NT2/D1 (cell line): ENCODE measurements around the gene NRXN2.

Experiments used
- DNase-seq: peaks from one replicate; pipeline ENCODE4 v3.0.0-alpha.2; 2011; ENCODE audit warnings: low read depth, low spot score
- H3K27me3 ChIP-seq: 2 replicates; pipeline ENCODE4 v1.6.0; 2011; ENCODE audit warnings: mild to moderate bottlenecking; ENCODE audit not compliant: insufficient read length, insufficient read depth
- H3K36me3 ChIP-seq: 2 replicates; pipeline ENCODE4 v1.6.1; 2011; ENCODE audit warnings: mild to moderate bottlenecking, low read length, mixed read lengths; ENCODE audit not compliant: insufficient read depth, insufficient read length
- H3K4me1 ChIP-seq: 2 replicates; pipeline ENCODE4 v1.5.1; 2011; ENCODE audit not compliant: insufficient read depth, insufficient read length
- H3K4me3 ChIP-seq: 2 replicates; pipeline ENCODE4 v1.5.1; 2011; ENCODE audit warnings: low read depth; ENCODE audit not compliant: insufficient read length
- H3K9ac ChIP-seq: 2 replicates; pipeline ENCODE4 v1.6.0; 2011; ENCODE audit warnings: low read depth; ENCODE audit not compliant: insufficient read length
- H3K9me3 ChIP-seq: 2 replicates; pipeline ENCODE4 v1.5.1; 2011; ENCODE audit warnings: mild to moderate bottlenecking, low read length; ENCODE audit not compliant: insufficient read depth
- SUZ12 ChIP-seq: IDR thresholded peaks from 2 replicates; pipeline ENCODE4 v1.6.1; 2011; ENCODE audit not compliant: insufficient read length, insufficient read depth; ENCODE audit errors: extremely low read depth
- YY1 ChIP-seq: IDR thresholded peaks from 2 replicates; pipeline ENCODE4 v1.6.1; 2011; ENCODE audit not compliant: insufficient read length, insufficient read depth
- ZNF274 ChIP-seq: IDR thresholded peaks from 2 replicates; pipeline ENCODE4 v1.6.1; 2011; ENCODE audit warnings: mild to moderate bottlenecking, low read depth, low read length

NRXN2 gene

DNA sequence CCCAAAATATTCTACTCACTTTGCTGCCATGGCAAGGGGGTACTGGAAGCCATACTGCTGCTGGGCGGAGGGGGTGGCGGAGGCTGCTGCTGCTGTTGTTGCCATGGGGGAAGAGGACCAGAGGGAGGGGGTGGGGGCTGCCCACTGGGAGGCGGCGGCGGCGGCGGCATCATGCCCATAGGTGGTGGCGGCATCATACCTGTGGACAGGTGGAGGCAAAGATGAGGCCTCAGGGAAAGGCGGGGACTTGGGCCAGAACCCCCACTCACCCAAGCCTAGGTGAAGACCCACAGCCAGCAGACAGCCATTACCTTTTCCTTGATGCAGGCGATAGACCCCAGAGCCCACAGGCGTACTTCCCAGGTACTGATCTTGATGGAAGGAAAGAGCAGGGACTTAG, 43.9 kb upstream of the NRXN2 start:
- Histone ChIP-seq H3K36me3 (peaks cover 94% of the 10 kb centered on the region), H3K4me3 (no peak overlapping the region), H3K9me3 (no peaks in the 10 kb centered on the region), H3K27me3 (no peaks in the 10 kb centered on the region), H3K9ac (no peak overlapping the region), H3K4me1 (peaks cover 36% of the 10 kb centered on the region)
- DNase-seq, result no peak
- no peak for TF ChIP-seq ZNF274
- TF ChIP-seq SUZ12, result no peak
- TF ChIP-seq YY1, result no peak

DNA sequence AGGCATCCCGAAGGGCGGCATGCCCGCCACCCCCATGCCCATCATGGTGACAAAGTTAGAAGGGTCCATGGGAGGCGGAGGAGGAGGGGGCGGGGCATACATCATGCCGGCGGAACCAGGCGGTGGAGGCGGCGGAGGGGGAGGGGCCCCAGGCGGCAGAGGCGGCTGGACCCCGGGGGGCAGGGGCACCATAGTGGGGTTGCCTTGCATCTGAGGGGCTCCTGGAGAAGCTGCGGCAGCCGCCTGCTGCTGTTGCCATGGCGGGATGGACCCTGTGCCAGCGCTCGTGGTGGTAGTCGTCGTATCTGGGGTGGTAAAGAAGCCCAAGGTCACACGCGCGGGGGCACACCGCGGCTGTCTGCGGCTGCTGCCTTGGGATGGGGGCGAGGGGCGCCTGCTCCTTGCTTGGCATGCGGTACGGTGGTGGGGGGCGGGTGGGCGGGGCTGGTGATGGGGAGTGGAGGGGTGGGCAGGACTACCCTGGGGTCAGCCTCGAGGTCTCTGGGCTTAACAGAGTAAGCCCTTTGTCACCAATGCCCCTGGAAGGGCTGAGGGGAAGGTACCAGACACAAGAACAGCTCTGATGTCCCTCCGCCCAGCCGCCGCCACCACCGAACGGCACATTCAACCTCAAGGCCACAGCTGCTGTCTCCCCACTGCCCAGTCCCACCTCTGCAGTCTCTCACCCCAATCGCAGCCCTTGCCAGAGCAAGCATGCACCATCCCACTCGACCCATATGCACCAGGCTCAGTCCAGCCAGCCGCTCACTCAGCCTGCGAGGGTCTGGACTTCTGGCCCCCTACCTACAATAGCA, 43.1 kb upstream of the NRXN2 start:
- H3K36me3 ChIP-seq, result peaks cover 86% of the 10 kb centered on the region
- no peak for TF ChIP-seq ZNF274
- no peak for TF ChIP-seq YY1
- no peak for TF ChIP-seq SUZ12

DNA sequence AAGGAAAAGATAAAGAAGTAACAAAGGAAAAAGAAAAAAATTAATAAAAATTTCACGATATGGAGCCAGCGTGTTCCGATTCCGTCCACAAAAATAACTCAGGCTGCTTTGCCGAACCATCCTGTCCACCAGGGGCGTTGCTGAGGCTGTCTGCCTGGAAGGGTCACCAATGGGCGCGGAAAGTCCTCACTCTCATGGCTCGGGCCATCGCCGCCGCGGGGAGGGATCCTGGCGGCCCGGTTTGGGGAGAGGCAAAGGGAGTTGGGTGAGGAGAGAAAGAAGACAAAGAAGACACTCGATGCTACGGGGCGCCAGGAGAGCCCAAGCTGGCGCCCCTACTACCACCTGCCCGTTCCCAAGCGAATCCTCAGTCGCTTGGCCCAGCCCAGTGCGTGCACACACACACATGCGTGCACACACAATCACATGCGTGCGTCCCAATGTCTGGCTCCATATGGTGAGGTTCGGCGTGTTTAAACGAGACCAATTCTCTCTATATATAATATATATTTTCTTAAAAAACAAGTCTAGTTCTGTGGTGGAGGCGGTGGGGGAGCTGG, 42.4 kb upstream of the NRXN2 start:
- H3K36me3 ChIP-seq, result peaks cover 79% of the 10 kb centered on the region
- no peak for DNase-seq

More for the DNA sequence above, 43.1 kb upstream of the NRXN2 start:
- Histone ChIP-seq H3K9me3 (no peaks in the 10 kb centered on the region), H3K9ac (no peak overlapping the region), H3K27me3 (no peaks in the 10 kb centered on the region), H3K4me3 (no peak overlapping the region), H3K4me1 (peaks cover 40% of the 10 kb centered on the region)
- no peak for DNase-seq

DNA sequence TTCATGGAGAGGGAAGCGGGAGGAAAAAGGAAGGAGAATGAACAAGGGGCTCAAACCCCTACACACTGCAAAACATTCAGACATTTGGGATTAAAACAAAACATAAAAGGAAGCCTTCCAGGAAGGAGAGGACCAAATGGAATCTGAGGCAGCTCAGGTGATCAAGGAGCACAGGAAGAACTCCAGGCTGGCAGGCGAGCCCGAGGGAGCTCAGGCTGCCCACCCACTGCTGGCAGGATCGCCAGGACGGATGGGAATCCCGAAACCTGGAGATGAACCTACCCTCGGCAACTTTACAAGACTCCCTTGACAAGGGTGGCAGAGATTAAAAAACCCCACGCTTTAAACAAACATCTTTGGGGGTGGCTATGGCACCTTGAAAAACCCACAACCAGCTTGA, 41.8 kb upstream of the NRXN2 start:
- H3K36me3 ChIP-seq, result peaks cover 73% of the 10 kb centered on the region
- TF ChIP-seq ZNF274 (no peak), YY1 (no peak), SUZ12 (no peak)
- DNase-seq, result no peak
- no peak overlapping the region for H3K9ac ChIP-seq
- peaks cover 52% of the 10 kb centered on the region for H3K4me1 ChIP-seq
- no peaks in the 10 kb centered on the region for H3K9me3 ChIP-seq
- no peaks in the 10 kb centered on the region for H3K27me3 ChIP-seq
- H3K4me3 ChIP-seq, result no peak overlapping the region

More for the DNA sequence above, 42.4 kb upstream of the NRXN2 start:
- Histone ChIP-seq H3K9ac (no peak overlapping the region), H3K9me3 (no peaks in the 10 kb centered on the region), H3K4me3 (no peak overlapping the region), H3K4me1 (peaks cover 46% of the 10 kb centered on the region), H3K27me3 (no peaks in the 10 kb centered on the region)
- TF ChIP-seq ZNF274 (no peak), YY1 (no peak), SUZ12 (no peak)

- Histone ChIP-seq H3K4me1 (peaks cover 58% of the 10 kb centered on the region), H3K9ac (peak overlapping the region; percentile 65), H3K36me3 (peaks cover 67% of the 10 kb centered on the region), H3K4me3 (no peak overlapping the region), H3K27me3 (no peaks in the 10 kb centered on the region), H3K9me3 (no peaks in the 10 kb centered on the region)
- no peak for DNase-seq
- no peak for TF ChIP-seq ZNF274
- no peak for TF ChIP-seq SUZ12
- TF ChIP-seq YY1, result no peak
These were observed 41.1 kb upstream of the NRXN2 start for GRCh38 chr11:64764040-64764611.

DNA sequence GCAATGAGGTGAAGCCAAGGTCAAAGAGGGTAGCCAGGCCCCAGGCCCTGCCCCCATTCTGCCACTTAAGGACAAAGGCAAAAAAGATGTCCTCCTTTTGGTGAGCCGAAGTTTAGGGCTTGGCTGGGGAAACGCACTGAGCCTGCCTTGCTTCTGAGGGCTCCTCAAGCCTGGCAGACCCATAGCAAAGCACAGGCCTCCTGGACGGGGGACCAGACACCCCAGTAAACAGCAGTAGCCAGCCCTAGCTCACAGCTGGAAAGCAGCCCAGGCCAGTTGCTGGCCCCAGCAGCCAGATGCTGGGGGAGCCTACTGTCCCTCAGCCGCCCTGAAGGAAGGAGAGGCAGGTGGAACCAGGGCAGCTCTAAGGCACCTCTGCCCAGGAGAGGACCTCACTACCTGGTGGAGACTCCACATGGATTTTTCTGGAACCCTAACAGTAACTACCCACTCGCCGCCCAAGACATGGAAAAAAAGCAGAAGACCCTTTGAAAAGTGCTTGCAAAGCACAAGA, 40.6 kb upstream of the NRXN2 start:
- H3K9ac ChIP-seq, result peak overlapping the region; percentile 65
- H3K4me1 ChIP-seq, result peaks cover 59% of the 10 kb centered on the region
- DNase-seq, result no peak
- H3K4me3 ChIP-seq, result no peak overlapping the region
- H3K36me3 ChIP-seq, result peaks cover 61% of the 10 kb centered on the region
- TF ChIP-seq ZNF274 (no peak), SUZ12 (no peak), YY1 (no peak)
- H3K9me3 ChIP-seq, result no peaks in the 10 kb centered on the region
- H3K27me3 ChIP-seq, result no peaks in the 10 kb centered on the region

DNA sequence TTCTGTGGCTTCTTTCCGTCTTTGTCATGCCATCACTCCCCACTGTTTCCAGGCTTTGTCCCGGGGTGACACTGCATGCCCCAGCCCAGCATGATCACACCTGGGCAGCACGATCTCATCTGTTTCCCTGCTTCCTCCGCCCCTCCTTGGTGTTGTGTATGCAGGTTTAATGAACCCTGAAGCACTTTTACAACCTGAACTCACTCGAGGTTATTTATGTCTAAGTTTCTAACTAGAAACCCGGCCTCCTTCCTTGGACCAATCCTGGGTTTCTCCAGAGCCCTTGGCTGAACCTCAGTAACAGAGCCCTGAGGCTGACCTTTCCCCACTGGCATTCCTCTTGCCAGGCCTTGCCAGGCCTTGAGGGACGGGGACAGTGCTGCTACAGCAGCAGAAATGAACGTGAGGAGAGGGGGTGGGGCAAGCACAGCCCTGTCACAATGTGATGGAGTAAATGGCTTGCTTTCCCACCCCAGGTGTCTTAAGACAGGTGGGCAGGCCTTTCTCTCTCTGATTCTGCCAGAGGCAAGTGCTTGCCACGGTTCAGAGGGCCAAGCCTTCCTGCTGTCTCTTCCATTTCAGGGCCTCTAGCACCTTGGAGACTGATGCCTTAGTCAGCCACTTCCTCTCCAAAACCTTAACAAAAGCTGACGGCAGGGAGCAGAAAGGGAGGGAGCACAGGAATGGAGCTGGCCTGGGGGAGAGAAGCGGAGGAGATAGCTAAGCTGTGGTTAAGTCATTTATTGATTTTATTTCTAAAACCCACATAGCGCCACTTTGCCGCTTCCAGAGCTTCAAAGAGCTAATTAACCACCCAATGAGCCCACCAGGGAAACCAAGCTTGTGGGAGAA, 39.9 kb upstream of the NRXN2 start:
- no peaks in the 10 kb centered on the region for H3K27me3 ChIP-seq
- H3K4me1 ChIP-seq, result peaks cover 59% of the 10 kb centered on the region
- H3K9ac ChIP-seq, result peak overlapping the region; percentile 65
- no peak overlapping the region for H3K4me3 ChIP-seq
- TF ChIP-seq YY1, result no peak
- no peak for TF ChIP-seq SUZ12
- TF ChIP-seq ZNF274, result no peak
- peak; percentile 70 for DNase-seq
- no peaks in the 10 kb centered on the region for H3K9me3 ChIP-seq
- peaks cover 55% of the 10 kb centered on the region for H3K36me3 ChIP-seq
